A549 (cell line): ENCODE data around the gene BCOR. TPM values are rescaled to one million over a fixed set of nuclear protein-coding genes. Genes with fewer than 3 reads are reported as not detected.

Experiments used
- ATAC-seq, 2 experiments: fragments of 200-7000 bp in 1 of 2; fragments of >200 bp in 1 of 2; cut with Nextera tagmentation in 1 of 2; cut with Tn5 transposase in 1 of 2; 3 replicates each; pipeline versions ENCODE4 v1.8.0 to v1.9.1; 2018 to 2020; ENCODE audit warnings: mild to moderate bottlenecking in 1 of 2, moderate library complexity in 1 of 2
- CTCF ChIA-PET: fragments of 300-600 bp; sonication (Branson Sonifier 250); formaldehyde crosslinking; extraction: SDS; loops from one replicate; lab custom pipeline; 2021; ENCODE audit warnings: antibody characterized with exemption, inconsistent platforms; lab: Yijun Ruan, JAX
- POLR2A ChIA-PET: fragments of 350-600 bp; formaldehyde crosslinking; extraction: SDS; loops from one replicate; lab custom pipeline; 2021; ENCODE audit warnings: antibody characterized with exemption, inconsistent platforms; lab: Yijun Ruan, JAX
- DNase-seq, 2 experiments: peaks; one replicate each; pipeline versions ENCODE4 v3.0.0 to v3.0.0-alpha.2; 2011 to 2016; ENCODE audit warnings: low read depth in 1 of 2, low spot score in 1 of 2
- FAIRE-seq: peaks from 2 replicates; lab custom pipeline; 2011; peaks lifted over from hg19 to GRCh38; lab: Jason Lieb, UNC
- H3K27ac ChIP-seq, 2 experiments: fragments of >200 bp; sonication (Bioruptor Twin); formaldehyde crosslinking; 3 replicates each; pipeline ENCODE4 v1.5.1; 2016 to 2017
- H3K4me1 ChIP-seq: fragments of >200 bp; sonication (Bioruptor Twin); formaldehyde crosslinking; 3 replicates; pipeline ENCODE4 v1.6.1; 2016
- H3K4me2 ChIP-seq: fragments of >200 bp; sonication (Bioruptor Twin); formaldehyde crosslinking; 3 replicates; pipeline ENCODE4 v1.6.1; 2016
- H3K4me3 ChIP-seq: fragments of >200 bp; sonication (Bioruptor Twin); formaldehyde crosslinking; 3 replicates; pipeline ENCODE4 v1.5.1; 2016
- H3K9me3 ChIP-seq: fragments of >200 bp; sonication (Bioruptor Twin); formaldehyde crosslinking; 3 replicates; pipeline ENCODE4 v1.6.1; 2016
- ATOH8 ChIP-seq: fragments of 250-450 bp; sonication (Bioruptor Pico); IDR thresholded peaks from 2 replicates; pipeline ENCODE4 v1.5.0; 2020; ENCODE audit warnings: low read depth, mild to moderate bottlenecking, moderate library complexity
- BCL3 ChIP-seq: fragments of >200 bp; sonication (Bioruptor Twin); formaldehyde crosslinking; IDR thresholded peaks from 3 replicates; pipeline ENCODE4 v1.6.1; 2016
- BHLHE40 ChIP-seq: IDR thresholded peaks from 2 replicates; pipeline ENCODE4 v1.6.1; 2012; ENCODE audit warnings: low read depth, low read length, inconsistent platforms
- CHD2 ChIP-seq: fragments of 150-350 bp; IDR thresholded peaks from 2 replicates; pipeline ENCODE4 v1.6.1; 2014; ENCODE audit warnings: low read length; ENCODE audit not compliant: partially characterized antibody
- CHD4 ChIP-seq: fragments of 200-600 bp; sonication (generic); IDR thresholded peaks from 2 replicates; pipeline ENCODE4 v1.6.1; 2016; ENCODE audit warnings: antibody characterized with exemption, mild to moderate bottlenecking, borderline replicate concordance
- E2F6 ChIP-seq: IDR thresholded peaks from 2 replicates; pipeline ENCODE4 v1.6.1; 2012; ENCODE audit warnings: low read depth, borderline replicate concordance
- ELK1 ChIP-seq: fragments of 150-350 bp; IDR thresholded peaks from 2 replicates; pipeline ENCODE4 v1.6.1; 2014; ENCODE audit warnings: low read depth, mild to moderate bottlenecking, low read length
- EP300 ChIP-seq, 2 experiments: fragments of >200 bp; sonication (Bioruptor Twin); formaldehyde crosslinking; IDR thresholded peaks; 2 replicates in 1 of 2; 3 replicates in 1 of 2; pipeline ENCODE4 v1.6.1; 2016 to 2017
- HOXA7 ChIP-seq: fragments of 250-450 bp; sonication (Bioruptor Pico); IDR thresholded peaks from 2 replicates; pipeline ENCODE4 v1.5.0; 2020; ENCODE audit warnings: mild to moderate bottlenecking, moderate library complexity
- HOXB13 ChIP-seq: fragments of 250-450 bp; sonication (Bioruptor Pico); IDR thresholded peaks from 2 replicates; pipeline ENCODE4 v1.5.0; 2020; ENCODE audit warnings: low read depth, mild to moderate bottlenecking, moderate library complexity
- KDM5A ChIP-seq: fragments of 200-600 bp; sonication (generic); IDR thresholded peaks from 2 replicates; pipeline ENCODE4 v1.6.1; 2016; ENCODE audit warnings: antibody characterized with exemption, mild to moderate bottlenecking
- NPAS2 ChIP-seq: fragments of 250-450 bp; sonication (Bioruptor Pico); IDR thresholded peaks from 2 replicates; pipeline ENCODE4 v1.8.0; 2022; ENCODE audit warnings: mild to moderate bottlenecking, moderate library complexity, borderline replicate concordance
- PHF8 ChIP-seq: fragments of 200-600 bp; sonication (generic); IDR thresholded peaks from 2 replicates; pipeline ENCODE4 v1.6.1; 2016; ENCODE audit warnings: low read depth, mild to moderate bottlenecking, antibody characterized with exemption, moderate library complexity, borderline replicate concordance
- RCOR1 ChIP-seq: fragments of 150-350 bp; IDR thresholded peaks from 2 replicates; pipeline ENCODE4 v1.6.1; 2014; ENCODE audit warnings: antibody characterized with exemption, low read length, low read depth
- SREBF2 ChIP-seq: fragments of 450-650 bp; IDR thresholded peaks from 2 replicates; pipeline ENCODE4 v1.6.1; 2014; ENCODE audit warnings: mild to moderate bottlenecking, moderate library complexity
- TP53 ChIP-seq: fragments of 250-450 bp; sonication (Bioruptor Pico); IDR thresholded peaks from 2 replicates; pipeline ENCODE4 v1.5.0; 2021; ENCODE audit warnings: mild to moderate bottlenecking, moderate library complexity
- USF2 ChIP-seq: fragments of 450-650 bp; IDR thresholded peaks from 2 replicates; pipeline ENCODE4 v1.6.1; 2014; ENCODE audit warnings: antibody characterized with exemption
- ZC3H11A ChIP-seq: fragments of 450-650 bp; IDR thresholded peaks from 2 replicates; pipeline ENCODE4 v1.6.1; 2014; ENCODE audit warnings: antibody characterized with exemption, mild to moderate bottlenecking
- WGBS: methylation state at CpG from one replicate; pipeline ENCODE4 v1.1.6; 2017; ENCODE audit errors: missing lambda C conversion rate; 5-methylcytosine and 5-hydroxymethylcytosine counted together
- polyA plus RNA-seq, 4 experiments: library from polyadenylated mRNA; depleted of rRNA in 3 of 4; stranded (reverse); fragments of >200 nt; fragmentation: RNase III in 1 of 4; extraction: RNeasy Plus Mini Kit Qiagen cat#74134 plus additional on column Dnase treatment in 1 of 4; gene quantifications; 2 replicates in 3 of 4; 3 replicates in 1 of 4; pipeline ENCODE4 v1.2.3, GENCODE V29; 2011 to 2017

Gene BCOR
- polyA plus RNA-seq, 2 of the 4 experiments (the other 2 are of a cell fraction), result 12.2 to 12.6 TPM

GRCh38 chrX:40011322-40012038 lies 86.3 kb downstream of the BCOR start (continued):
- no peak for TF ChIP-seq BCL3
- TF ChIP-seq ATOH8 (CRISPR knock-in tag), result no peak
- no peak for TF ChIP-seq PHF8
- TF ChIP-seq EP300 (IDR thresholded peaks at IDR 0.05), result no peak
- TF ChIP-seq ZC3H11A, result no peak
- no peak for TF ChIP-seq E2F6
- no peak for TF ChIP-seq HOXA7
- no peak for TF ChIP-seq RCOR1
- no peak for TF ChIP-seq CHD2
- no peak for TF ChIP-seq KDM5A
- TF ChIP-seq, all 56 proteins: peak for 0

GRCh38 chrX:40010550-40011321 lies 87.0 kb downstream of the BCOR start:
- WGBS, result 80% methylated on average over 18 of the region's 21 CpGs

GRCh38 chrX:40009890-40010289 lies 87.9 kb downstream of the BCOR start:
- Histone ChIP-seq H3K27ac (no peak overlapping the region), H3K4me2 (no peak overlapping the region), H3K9me3 (no peaks in the 10 kb centered on the region), H3K4me3 (no peak overlapping the region), H3K4me1 (peaks cover 7% of the 10 kb centered on the region)
- DNase-seq (no peak), ATAC-seq (no peak), FAIRE-seq (no peak)
- ChIA-PET CTCF (interaction anchor here (0.6 to 0.9 kb wide), 3 partner anchors 8 to 279 kb away, joined by 3 read pairs; no protein-coding TSS in a partner anchor), POLR2A (no interaction called here)
- TF ChIP-seq BHLHE40 (no peak), USF2 (no peak), ELK1 (no peak), EP300 (IDR thresholded peaks at IDR 0.05) (no peak)
- WGBS, result 91% methylated on average over 11 of the region's 12 CpGs

More at GRCh38 chrX:40010550-40011321, 87.0 kb downstream of the BCOR start:
- POLR2A ChIA-PET, result no interaction called here
- Histone ChIP-seq H3K4me2 (no peak overlapping the region), H3K27ac (no peak overlapping the region)
- no peak for DNase-seq
- TF ChIP-seq EP300 (IDR thresholded peaks at IDR 0.05) (no peak), SREBF2 (no peak), HOXB13 (CRISPR knock-in tag) (no peak), NPAS2 (CRISPR knock-in tag) (no peak), CHD4 (no peak), TP53 (CRISPR knock-in tag) (no peak), HOXA7 (no peak), CHD2 (no peak)
- TF ChIP-seq, all 56 proteins: peak for 0
- ATAC-seq, result no peak
- Histone ChIP-seq H3K9me3 (no peaks in the 10 kb centered on the region; the same call in 2 of the 3 replicates), H3K4me3 (no peak overlapping the region), H3K4me1 (peaks cover 7% of the 10 kb centered on the region)
- no peak for FAIRE-seq
- CTCF ChIA-PET, result interaction anchor here (0.9 kb wide), 1 partner anchor 280 kb away, joined by 3 read pairs; no protein-coding TSS in a partner anchor
